Gastroesophageal sphincter (tissue), 4 donors: Measurements from ENCODE around the gene ADGRD1. TPM values are rescaled to one million over a fixed set of nuclear protein-coding genes. Genes with fewer than 3 reads are reported as not detected.

Experiments
- ATAC-seq: fragments of 150-250 bp; one replicate; pipeline ENCODE4 v1.9.1; 2016; ENCODE audit warnings: mild to moderate bottlenecking, moderate library complexity
- H3K27ac ChIP-seq, 4 donors: fragments of 200-600 bp; sonication (generic) in 3 of 4; 1 replicate in 3 of 4; 2 replicates in 1 of 4; pipeline ENCODE4 v1.5.1; 2016 to 2019
- H3K27me3 ChIP-seq: fragments of 200-600 bp; sonication (generic); one replicate; pipeline ENCODE4 v1.5.1; 2019
- H3K36me3 ChIP-seq, 2 donors: fragments of 200-600 bp; sonication (generic); one replicate each; pipeline ENCODE4 v1.5.1; 2019; ENCODE audit warnings: control low read depth in 1 of 2
- H3K4me1 ChIP-seq, 3 donors: fragments of 200-600 bp; sonication (generic); 1 replicate in 2 of 3; 2 replicates in 1 of 3; pipeline ENCODE4 v1.5.1; 2016 to 2019; ENCODE audit warnings: control low read depth in 2 of 3
- H3K4me3 ChIP-seq, 2 donors: fragments of 200-600 bp; sonication (generic); one replicate each; pipeline ENCODE4 v1.5.1; 2019; ENCODE audit warnings: mild to moderate bottlenecking in 1 of 2, moderate library complexity in 1 of 2
- H3K9me3 ChIP-seq, 3 donors: fragments of 200-600 bp; sonication (generic); one replicate each; pipeline ENCODE4 v1.5.1; 2017 to 2019; ENCODE audit warnings: control low read depth in 2 of 3
- EP300 ChIP-seq: sonication (generic); formaldehyde crosslinking; IDR thresholded peaks from one replicate; pipeline ENCODE4 v1.6.1; 2017; ENCODE audit warnings: antibody characterized with exemption, mild to moderate bottlenecking
- POLR2A ChIP-seq, 2 donors: fragments of 450-650 bp; IDR thresholded peaks; one replicate each; pipeline ENCODE4 v1.6.1; 2017; ENCODE audit warnings: antibody characterized with exemption in 2 of 2, mild to moderate bottlenecking in 2 of 2, moderate library complexity in 1 of 2
- POLR2AphosphoS5 ChIP-seq: sonication (generic); formaldehyde crosslinking; IDR thresholded peaks from one replicate; pipeline ENCODE4 v1.6.1; 2017; ENCODE audit warnings: antibody characterized with exemption
- WGBS, 2 donors: methylation state at CpG; one replicate each; pipeline ENCODE4 v1.1.5; 2018; ENCODE audit warnings: low coverage in 1 of 2; 5-methylcytosine and 5-hydroxymethylcytosine counted together
- total RNA-seq, 4 donors: library from RNA; depleted of rRNA; stranded (reverse); fragments of >200 nt; gene quantifications; one replicate each; pipeline ENCODE4 v1.1.0, GENCODE V29; 2016
- TF ChIP-seq, protein P1 (sequence below), 4 experiments: fragments of 200-600 bp in 2 of 4; fragments of 450-650 bp in 2 of 4; sonication (generic) in 1 of 4; IDR thresholded peaks; one replicate each; pipeline ENCODE4 v1.5.1; 2017 to 2019; ENCODE audit warnings: antibody characterized with exemption in 4 of 4, mild to moderate bottlenecking in 2 of 4, moderate library complexity in 2 of 4

Gene ADGRD1
- total RNA-seq, 4 donors from 2014 or later: 19.1 to 43.4 (median 31.3) TPM

DNA sequence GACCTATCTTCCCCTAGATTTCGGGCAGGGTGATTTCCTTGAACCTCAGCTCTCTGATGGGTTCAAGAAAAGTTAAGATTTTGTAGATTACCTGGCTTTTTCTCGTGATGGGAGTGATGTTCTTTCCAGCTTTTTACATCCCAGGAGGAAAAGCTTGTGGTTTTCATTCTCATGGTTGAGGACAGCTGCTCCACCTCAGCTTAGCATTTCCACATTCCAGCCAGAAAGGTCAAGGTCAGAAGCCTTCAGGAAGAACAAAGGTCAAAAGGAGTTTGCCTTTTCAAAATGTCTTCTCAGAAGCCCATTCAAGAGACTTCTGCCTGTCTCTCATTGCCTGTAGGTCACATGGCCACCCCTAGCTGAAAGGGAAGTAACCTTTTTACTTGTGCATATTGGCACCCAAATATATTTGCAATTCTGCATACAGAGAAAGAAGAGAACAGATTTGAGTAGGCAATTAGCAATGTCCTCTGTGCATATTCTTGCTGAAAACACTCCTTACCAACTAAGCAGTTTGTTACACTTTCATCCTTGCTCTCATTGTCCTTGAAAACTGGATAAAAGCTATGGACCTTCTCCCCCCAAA is 6.6 kb upstream of the ADGRD1 start:
- Histone ChIP-seq H3K27ac (peak overlapping the region in 2 of 4 donors; percentile 59 to 72), H3K4me3 (no peak overlapping the region), H3K36me3 (no peaks in the 10 kb centered on the region), H3K9me3 (peaks cover 0 to 15% (median 0%) of the 10 kb centered on the region in 3 donors), H3K27me3 (no peaks in the 10 kb centered on the region), H3K4me1 (peaks cover 0 to 17% (median 0%) of the 10 kb centered on the region in 3 donors)
- ATAC-seq: no peak
- TF ChIP-seq POLR2AphosphoS5 (peak; percentile 11), POLR2A (IDR thresholded peaks at IDR 0.05) (no peak)
- 75 to 78% methylated on average over 1 to 2 of the region's 2 CpGs for WGBS, 2 donors

DNA sequence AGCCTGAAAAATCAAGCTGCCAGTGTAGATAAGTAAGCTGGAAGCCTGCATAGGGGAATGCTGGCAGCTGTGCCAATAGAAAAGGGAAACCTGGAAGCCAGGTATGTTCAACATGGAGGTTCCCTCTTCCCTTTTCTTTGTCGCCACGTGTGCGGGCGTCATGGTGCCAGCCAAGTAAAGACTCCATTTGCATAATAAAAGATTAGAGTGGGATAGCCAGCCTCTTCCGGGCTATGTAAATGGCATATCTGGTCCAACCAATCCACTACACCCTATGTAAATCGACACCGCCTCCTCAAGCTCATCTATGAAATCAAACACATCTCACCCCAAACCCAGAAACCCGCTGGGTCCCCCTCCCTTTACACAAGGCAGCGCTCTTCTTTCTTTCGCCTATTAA is 5.6 kb upstream of the ADGRD1 start:
- no peak overlapping the region for H3K27ac ChIP-seq
- H3K27me3 ChIP-seq: no peaks in the 10 kb centered on the region
- no peak overlapping the region for H3K4me3 ChIP-seq
- TF ChIP-seq POLR2AphosphoS5: no peak
- no peak for TF ChIP-seq EP300
- TF ChIP-seq POLR2A (IDR thresholded peaks at IDR 0.05): no peak
- TF ChIP-seq, protein P1, sequence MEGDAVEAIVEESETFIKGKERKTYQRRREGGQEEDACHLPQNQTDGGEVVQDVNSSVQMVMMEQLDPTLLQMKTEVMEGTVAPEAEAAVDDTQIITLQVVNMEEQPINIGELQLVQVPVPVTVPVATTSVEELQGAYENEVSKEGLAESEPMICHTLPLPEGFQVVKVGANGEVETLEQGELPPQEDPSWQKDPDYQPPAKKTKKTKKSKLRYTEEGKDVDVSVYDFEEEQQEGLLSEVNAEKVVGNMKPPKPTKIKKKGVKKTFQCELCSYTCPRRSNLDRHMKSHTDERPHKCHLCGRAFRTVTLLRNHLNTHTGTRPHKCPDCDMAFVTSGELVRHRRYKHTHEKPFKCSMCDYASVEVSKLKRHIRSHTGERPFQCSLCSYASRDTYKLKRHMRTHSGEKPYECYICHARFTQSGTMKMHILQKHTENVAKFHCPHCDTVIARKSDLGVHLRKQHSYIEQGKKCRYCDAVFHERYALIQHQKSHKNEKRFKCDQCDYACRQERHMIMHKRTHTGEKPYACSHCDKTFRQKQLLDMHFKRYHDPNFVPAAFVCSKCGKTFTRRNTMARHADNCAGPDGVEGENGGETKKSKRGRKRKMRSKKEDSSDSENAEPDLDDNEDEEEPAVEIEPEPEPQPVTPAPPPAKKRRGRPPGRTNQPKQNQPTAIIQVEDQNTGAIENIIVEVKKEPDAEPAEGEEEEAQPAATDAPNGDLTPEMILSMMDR (IDR thresholded peaks at IDR 0.05): no peak
- WGBS, 2 donors: 83 to 89% methylated on average over 10 of the region's 10 CpGs
- ATAC-seq: no peak
- no peaks in the 10 kb centered on the region for H3K36me3 ChIP-seq
- H3K4me1 ChIP-seq: peaks cover 0 to 28% (median 0%) of the 10 kb centered on the region in 3 donors
- H3K9me3 ChIP-seq: peaks cover 0 to 15% (median 0%) of the 10 kb centered on the region in 3 donors

- no peak for ATAC-seq
- Histone ChIP-seq H3K27me3 (no peaks in the 10 kb centered on the region), H3K4me1 (peaks cover 0 to 32% (median 0%) of the 10 kb centered on the region in 3 donors), H3K36me3 (no peaks in the 10 kb centered on the region), H3K27ac (no peak overlapping the region), H3K4me3 (no peak overlapping the region), H3K9me3 (peaks cover 0 to 15% (median 0%) of the 10 kb centered on the region in 3 donors)
- WGBS, 2 donors: 95 to 100% methylated on average over 3 to 7 of the region's 10 CpGs
- TF ChIP-seq, protein P1 (IDR thresholded peaks at IDR 0.05): no peak
- no peak for TF ChIP-seq EP300
- TF ChIP-seq POLR2A (IDR thresholded peaks at IDR 0.05): no peak
- TF ChIP-seq POLR2AphosphoS5: no peak
Observed at GRCh38 chr12:130948751-130949150, 5.0 kb upstream of the ADGRD1 start.

GRCh38 chr12:130949806-130950205 is 3.9 kb upstream of the ADGRD1 start:
- no peak for ATAC-seq
- H3K27ac ChIP-seq: no peak overlapping the region
- no peaks in the 10 kb centered on the region for H3K36me3 ChIP-seq
- 89 to 98% methylated on average over 6 to 7 of the region's 11 CpGs for WGBS, 2 donors
- H3K4me1 ChIP-seq: peaks cover 0 to 40% (median 0%) of the 10 kb centered on the region in 3 donors
- H3K9me3 ChIP-seq: peaks cover 0 to 7% (median 0%) of the 10 kb centered on the region in 3 donors
- no peak for TF ChIP-seq EP300
- no peak for TF ChIP-seq POLR2A (IDR thresholded peaks at IDR 0.05)
- TF ChIP-seq POLR2AphosphoS5: no peak
- TF ChIP-seq, protein P1 (IDR thresholded peaks at IDR 0.05): no peak
- H3K27me3 ChIP-seq: no peaks in the 10 kb centered on the region
- no peak overlapping the region for H3K4me3 ChIP-seq

GRCh38 chr12:130951636-130952035 is 2.1 kb upstream of the ADGRD1 start:
- no peaks in the 10 kb centered on the region for H3K27me3 ChIP-seq
- H3K27ac ChIP-seq: peak overlapping the region in 3 of 4 donors; percentile 75 to 86 (median 80)
- H3K4me1 ChIP-seq: peaks cover 0 to 51% (median 0%) of the 10 kb centered on the region in 3 donors
- H3K36me3 ChIP-seq: no peaks in the 10 kb centered on the region
- ATAC-seq: no peak
- WGBS, 2 donors: 80% methylated on average over 1 to 9 of the region's 13 CpGs
- TF ChIP-seq, protein P1 (IDR thresholded peaks at IDR 0.05): no peak
- TF ChIP-seq POLR2A (IDR thresholded peaks at IDR 0.05): no peak
- TF ChIP-seq EP300: no peak
- no peak for TF ChIP-seq POLR2AphosphoS5
- no peak overlapping the region for H3K4me3 ChIP-seq
- H3K9me3 ChIP-seq: no peaks in the 10 kb centered on the region
